Thoracic aorta (tissue), 2 donors: ENCODE data around the gene SLC25A12. TPM values are rescaled to one million over a fixed set of nuclear protein-coding genes. Genes with fewer than 3 reads are reported as not detected.

ENCODE experiments used
- ATAC-seq: fragments of 150-250 bp; one replicate; pipeline ENCODE4 v1.8.0; 2017; ENCODE audit warnings: low read depth; ENCODE audit not compliant: insufficient number of reproducible peaks, low FRiP score
- DNase-seq: peaks from one replicate; pipeline ENCODE4 v3.0.0-alpha.2; 2020; ENCODE audit warnings: low spot score
- H3K27ac ChIP-seq, 2 donors: fragments of 200-600 bp; sonication (generic); 1 replicate in 1 of 2; 2 replicates in 1 of 2; pipeline ENCODE4 v1.5.1; 2016; ENCODE audit warnings: mild to moderate bottlenecking in 2 of 2, moderate library complexity in 2 of 2
- H3K27me3 ChIP-seq: fragments of 200-600 bp; sonication (generic); replicated peaks from 2 replicates; pipeline ENCODE4 v1.6.0; 2016; ENCODE audit warnings: mild to moderate bottlenecking; ENCODE audit not compliant: insufficient read depth
- H3K36me3 ChIP-seq: fragments of 200-600 bp; sonication (generic); one replicate; pipeline ENCODE4 v1.5.1; 2016
- H3K4me1 ChIP-seq, 2 donors: fragments of 200-600 bp; sonication (generic); 1 replicate in 1 of 2; 2 replicates in 1 of 2; pipeline versions ENCODE4 v1.5.1 to v1.6.0; 2016; ENCODE audit warnings: low read depth in 2 of 2, mild to moderate bottlenecking in 1 of 2; ENCODE audit not compliant: control insufficient read depth in 1 of 2
- H3K4me3 ChIP-seq: fragments of 200-600 bp; sonication (generic); 2 replicates; pipeline ENCODE4 v1.5.1; 2016; ENCODE audit warnings: mild to moderate bottlenecking
- H3K9me3 ChIP-seq: fragments of 200-600 bp; sonication (generic); 2 replicates; pipeline ENCODE4 v1.5.1; 2016
- total RNA-seq, 2 donors: library from RNA; depleted of rRNA; stranded (reverse); fragments of >200 nt; gene quantifications; one replicate each; pipeline versions ENCODE4 v1.1.0 to v1.2.3, GENCODE V29; 2016
- TF ChIP-seq, protein P1 (sequence below): fragments of 200-600 bp; sonication (generic); IDR thresholded peaks from one replicate; pipeline ENCODE4 v1.5.1; 2019; ENCODE audit warnings: antibody characterized with exemption

The SLC25A12 gene
- total RNA-seq, 2 donors from 2014 or later, result 27.2 to 39.3 TPM

DNA sequence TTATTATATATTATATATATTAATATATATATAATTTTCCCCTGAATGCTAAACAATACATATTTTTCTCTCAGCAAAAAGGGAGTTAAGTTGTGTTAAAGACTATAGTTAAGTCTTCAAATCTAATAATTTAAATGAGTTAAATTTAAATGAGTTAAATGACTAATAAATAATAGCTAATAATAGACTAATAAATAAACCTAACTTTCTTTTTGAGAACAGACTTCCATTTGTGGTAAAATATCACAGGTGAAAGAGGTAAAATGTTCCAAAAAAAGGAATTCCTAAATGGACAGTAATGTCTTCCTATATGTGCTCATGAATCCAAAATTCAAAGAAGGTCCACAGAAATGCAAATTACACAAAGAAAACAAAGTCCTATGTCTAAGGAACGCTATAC, 74.6 kb downstream of the SLC25A12 start:
- DNase-seq (no peak), ATAC-seq (no peak)
- no peaks in the 10 kb centered on the region for H3K9me3 ChIP-seq
- no peak overlapping the region for H3K4me3 ChIP-seq
- TF ChIP-seq, protein P1, sequence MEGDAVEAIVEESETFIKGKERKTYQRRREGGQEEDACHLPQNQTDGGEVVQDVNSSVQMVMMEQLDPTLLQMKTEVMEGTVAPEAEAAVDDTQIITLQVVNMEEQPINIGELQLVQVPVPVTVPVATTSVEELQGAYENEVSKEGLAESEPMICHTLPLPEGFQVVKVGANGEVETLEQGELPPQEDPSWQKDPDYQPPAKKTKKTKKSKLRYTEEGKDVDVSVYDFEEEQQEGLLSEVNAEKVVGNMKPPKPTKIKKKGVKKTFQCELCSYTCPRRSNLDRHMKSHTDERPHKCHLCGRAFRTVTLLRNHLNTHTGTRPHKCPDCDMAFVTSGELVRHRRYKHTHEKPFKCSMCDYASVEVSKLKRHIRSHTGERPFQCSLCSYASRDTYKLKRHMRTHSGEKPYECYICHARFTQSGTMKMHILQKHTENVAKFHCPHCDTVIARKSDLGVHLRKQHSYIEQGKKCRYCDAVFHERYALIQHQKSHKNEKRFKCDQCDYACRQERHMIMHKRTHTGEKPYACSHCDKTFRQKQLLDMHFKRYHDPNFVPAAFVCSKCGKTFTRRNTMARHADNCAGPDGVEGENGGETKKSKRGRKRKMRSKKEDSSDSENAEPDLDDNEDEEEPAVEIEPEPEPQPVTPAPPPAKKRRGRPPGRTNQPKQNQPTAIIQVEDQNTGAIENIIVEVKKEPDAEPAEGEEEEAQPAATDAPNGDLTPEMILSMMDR, result no peak
- peaks cover 3% of the 10 kb centered on the region for H3K36me3 ChIP-seq
- no peak overlapping the region for H3K27ac ChIP-seq
- no peaks in the 10 kb centered on the region for H3K27me3 ChIP-seq
- H3K4me1 ChIP-seq, result no peaks in the 10 kb centered on the region

DNA sequence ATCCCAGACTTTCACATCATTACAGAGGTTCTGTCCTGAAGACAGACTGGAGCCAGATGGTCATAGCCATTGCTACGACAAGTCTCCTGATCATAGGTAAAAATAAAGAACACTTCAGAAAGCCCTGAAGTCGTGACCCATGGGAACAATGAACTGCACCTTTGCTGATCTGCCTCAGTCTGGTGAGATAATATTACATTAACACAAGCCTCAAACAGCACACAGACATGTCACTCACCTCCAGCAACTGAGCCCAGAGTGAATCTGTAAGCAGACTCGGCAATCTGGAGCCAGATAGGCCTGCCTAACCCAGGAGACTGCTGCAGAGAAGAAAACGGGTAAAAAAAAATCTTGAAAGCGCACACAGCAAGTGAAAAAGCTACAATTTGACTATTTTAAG, 79.2 kb downstream of the SLC25A12 start:
- Histone ChIP-seq H3K4me1 (no peaks in the 10 kb centered on the region), H3K27me3 (no peaks in the 10 kb centered on the region), H3K36me3 (peaks cover 3% of the 10 kb centered on the region), H3K4me3 (no peak overlapping the region), H3K9me3 (no peaks in the 10 kb centered on the region), H3K27ac (no peak overlapping the region)
- TF ChIP-seq, protein P1, result no peak
- ATAC-seq (no peak), DNase-seq (no peak)

GRCh38 chr2:171814174-171814573, 79.9 kb downstream of the SLC25A12 start:
- no peak for ATAC-seq
- no peak overlapping the region for H3K27ac ChIP-seq
- no peaks in the 10 kb centered on the region for H3K27me3 ChIP-seq

DNA sequence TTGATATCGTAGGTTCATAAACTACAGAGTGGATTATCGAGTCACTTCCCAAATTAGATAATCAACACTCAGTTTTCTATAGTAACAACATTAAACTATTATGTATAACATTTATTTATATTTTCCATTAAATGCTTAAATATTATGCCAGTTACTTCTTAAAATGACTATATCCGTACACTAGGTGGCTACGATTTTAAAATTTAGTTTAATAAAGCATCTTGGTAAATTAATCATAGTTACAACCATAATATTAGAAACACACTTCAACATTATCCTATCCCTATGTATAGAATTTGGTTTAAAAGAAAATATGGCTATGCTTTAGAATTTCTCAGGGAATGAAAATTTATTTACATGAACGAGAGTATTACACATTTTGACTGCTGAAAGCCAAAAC, 80.3 kb downstream of the SLC25A12 start:
- TF ChIP-seq, protein P1, result no peak
- DNase-seq, result no peak
- Histone ChIP-seq H3K27me3 (no peaks in the 10 kb centered on the region), H3K36me3 (no peaks in the 10 kb centered on the region), H3K9me3 (no peaks in the 10 kb centered on the region), H3K4me1 (no peaks in the 10 kb centered on the region), H3K4me3 (no peak overlapping the region), H3K27ac (no peak overlapping the region)
- ATAC-seq, result no peak

More at GRCh38 chr2:171814174-171814573, 79.9 kb downstream of the SLC25A12 start:
- H3K9me3 ChIP-seq, result no peaks in the 10 kb centered on the region
- H3K36me3 ChIP-seq, result no peaks in the 10 kb centered on the region
- TF ChIP-seq, protein P1, result no peak
- no peak for DNase-seq
- H3K4me1 ChIP-seq, result no peaks in the 10 kb centered on the region
- no peak overlapping the region for H3K4me3 ChIP-seq

DNA sequence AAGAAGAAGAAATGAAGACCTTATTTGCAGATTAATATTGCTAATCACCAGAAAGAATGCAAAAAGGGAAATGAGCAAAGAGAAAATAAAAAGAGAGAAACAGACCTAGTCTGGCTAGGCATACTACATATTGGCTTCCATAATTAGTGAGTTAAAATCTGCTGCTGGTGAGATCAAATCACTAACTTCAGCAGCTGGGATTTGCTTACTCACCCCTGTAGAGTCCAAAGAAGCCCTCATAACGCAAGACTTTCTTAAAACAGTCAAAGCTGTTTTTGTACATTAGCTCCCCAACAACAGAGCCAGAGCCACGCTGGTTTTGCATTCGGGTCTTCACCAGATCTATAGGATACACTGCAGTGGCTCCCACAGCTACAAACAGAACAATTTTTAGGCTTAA, 80.9 kb downstream of the SLC25A12 start:
- H3K4me3 ChIP-seq, result no peak overlapping the region
- TF ChIP-seq, protein P1, result no peak
- H3K4me1 ChIP-seq, result no peaks in the 10 kb centered on the region
- H3K27me3 ChIP-seq, result no peaks in the 10 kb centered on the region
- peaks cover 2% of the 10 kb centered on the region for H3K36me3 ChIP-seq
- no peak for ATAC-seq
- no peak for DNase-seq
- H3K27ac ChIP-seq, result no peak overlapping the region
- H3K9me3 ChIP-seq, result no peaks in the 10 kb centered on the region
